ENCODE results near the gene PTMA. TPM values are rescaled to one million over a fixed set of nuclear protein-coding genes. Genes with fewer than 3 reads are reported as not detected.

PTMA gene
- total RNA-seq, 1 experiment from 2014 or later: 1,390 TPM

GRCh38 chr2:231718799-231719198 is 10.5 kb downstream of the PTMA start:
- H3K4me1 ChIP-seq (ENCODE audit: control insufficient read depth, insufficient read depth, low read length): peaks cover 22% of the 10 kb centered on the region
- ATAC-seq (no peak), DNase-seq (ENCODE audit: low read depth, low spot score) (no peak)
- no peak overlapping the region for H3K27ac ChIP-seq (ENCODE audit: low read length)
- no peak for TF ChIP-seq SIN3A (IDR thresholded peaks at IDR 0.05; ENCODE audit: borderline replicate concordance, insufficient read depth, low read depth, low read length)
- TF ChIP-seq TCF7L2 (IDR thresholded peaks at IDR 0.05; ENCODE audit: low read depth, low read length): no peak
- TF ChIP-seq POLR2AphosphoS5 (IDR thresholded peaks at IDR 0.05; ENCODE audit: low read depth, low read length): no peak
- TF ChIP-seq REST (IDR thresholded peaks at IDR 0.05; ENCODE audit: insufficient read depth in 1 of 2, low read depth in 2 of 2, low read length in 1 of 2): no peak
- no peak for TF ChIP-seq CTCF (IDR thresholded peaks at IDR 0.05)
- in situ Hi-C loops (cut with HindIII; ENCODE audit: low pct_unique_long_range_greater_than_20kb, low sequenced_read_pairs): no loop called here
- ChIA-PET POLR2A (no interaction called here), CTCF (no interaction called here)
- H3K4me3 ChIP-seq (ENCODE audit: low read depth in 2 of 2, low read length in 2 of 2): no peak overlapping the region
- no peaks in the 10 kb centered on the region for H3K27me3 ChIP-seq (ENCODE audit: control insufficient read depth, insufficient read depth, low read length)
- no peaks in the 10 kb centered on the region for H3K36me3 ChIP-seq (ENCODE audit: control insufficient read depth, insufficient read depth, low read length)
- intact Hi-C loops (cut with micrococcal nuclease; ENCODE audit: unreplicated experiment): no loop called here
- no peaks in the 10 kb centered on the region for H3K9me3 ChIP-seq (ENCODE audit: control insufficient read depth, insufficient read depth, low read depth, low read length)
- BruUV-seq (replicated peaks): no TSS peak

- in situ Hi-C loops (cut with HindIII; ENCODE audit: low pct_unique_long_range_greater_than_20kb, low sequenced_read_pairs): no loop called here
- Histone ChIP-seq H3K36me3 (ENCODE audit: control insufficient read depth, insufficient read depth, low read length) (no peaks in the 10 kb centered on the region), H3K4me1 (ENCODE audit: control insufficient read depth, insufficient read depth, low read length) (0 out of 2 replicates have a peak, but pooled peaks cover 8% of the 10 kb centered on the region), H3K4me3 (ENCODE audit: low read depth in 2 of 2, low read length in 2 of 2) (no peak overlapping the region), H3K9me3 (ENCODE audit: control insufficient read depth, insufficient read depth, low read depth, low read length) (no peaks in the 10 kb centered on the region), H3K27ac (ENCODE audit: low read length) (no peak overlapping the region), H3K27me3 (ENCODE audit: control insufficient read depth, insufficient read depth, low read length) (no peaks in the 10 kb centered on the region)
- CTCF ChIA-PET: interaction anchor here (0.6 kb wide), 1 partner anchor 70 kb away, joined by 6 read pairs; no protein-coding TSS in a partner anchor
- intact Hi-C loops (cut with micrococcal nuclease; ENCODE audit: unreplicated experiment): no loop called here
- POLR2A ChIA-PET: interaction anchor here (0.5 kb wide), 1 partner anchor 25 kb away, joined by 9 read pairs; no protein-coding TSS in a partner anchor
- DNase-seq (ENCODE audit: low read depth, low spot score) (no peak), ATAC-seq (no peak)
- BruUV-seq (replicated peaks): no TSS peak
- TF ChIP-seq POLR2AphosphoS5 (IDR thresholded peaks at IDR 0.05; ENCODE audit: low read depth, low read length): no peak
- TF ChIP-seq TCF7L2 (IDR thresholded peaks at IDR 0.05; ENCODE audit: low read depth, low read length): no peak
- TF ChIP-seq CTCF (IDR thresholded peaks at IDR 0.05): no peak
- TF ChIP-seq SIN3A (IDR thresholded peaks at IDR 0.05; ENCODE audit: borderline replicate concordance, insufficient read depth, low read depth, low read length): no peak
- TF ChIP-seq REST (IDR thresholded peaks at IDR 0.05; ENCODE audit: insufficient read depth in 1 of 2, low read depth in 2 of 2, low read length in 1 of 2): no peak
Observed at GRCh38 chr2:231720292-231720986, 12.1 kb downstream of the PTMA start.

All from Panc1 (cell line).